AG04450 (cell line): ENCODE results near the gene COG4. TPM values are rescaled to one million over a fixed set of nuclear protein-coding genes. Genes with fewer than 3 reads are reported as not detected.
A peak's percentile ranks its signal among the peaks of the same experiment; 100 is the strongest.

Experiments
- CTCF ChIA-PET: fragments of 300-600, 350-600 bp; formaldehyde crosslinking; extraction: SDS; loops from one replicate; lab custom pipeline; 2022; ENCODE audit warnings: antibody characterized with exemption, inconsistent platforms; lab: Charles Lee
- POLR2A ChIA-PET: fragments of 350-600 bp; formaldehyde crosslinking; extraction: SDS; loops from one replicate; lab custom pipeline; 2021; ENCODE audit warnings: antibody characterized with exemption, inconsistent platforms; lab: Yijun Ruan, JAX
- DNase-seq: peaks from one replicate; pipeline ENCODE4 v3.0.0-alpha.2; 2011; ENCODE audit warnings: low read depth, low spot score
- H3K27ac ChIP-seq: one replicate; pipeline ENCODE4 v1.5.1; 2012; ENCODE audit warnings: low read depth, low read length, control low read depth
- H3K27me3 ChIP-seq: one replicate; pipeline ENCODE4 v1.6.0; 2012; ENCODE audit warnings: low read length; ENCODE audit not compliant: control insufficient read depth, insufficient read depth
- H3K4me3 ChIP-seq: 2 replicates; pipeline ENCODE4 v1.5.1; 2011; ENCODE audit warnings: mild to moderate bottlenecking, low read depth, low read length, control low read depth
- H3K9me3 ChIP-seq: 2 replicates; pipeline ENCODE4 v1.5.1; 2012; ENCODE audit warnings: low read length; ENCODE audit not compliant: control insufficient read depth, insufficient read depth
- CTCF ChIP-seq: IDR thresholded peaks from 2 replicates; pipeline ENCODE4 v1.5.1; 2011; ENCODE audit warnings: low read depth, low read length, control low read depth, inconsistent platforms
- polyA plus RNA-seq: library from polyadenylated mRNA; depleted of rRNA; stranded (reverse); fragments of >200 nt; gene quantifications from 2 replicates; pipeline ENCODE4 v1.2.3, GENCODE V29; 2011

COG4 gene
- polyA plus RNA-seq, 1 experiment: 51.8 TPM

- Histone ChIP-seq H3K9me3 (no peaks in the 10 kb centered on the region), H3K27ac (no peak overlapping the region), H3K4me3 (no peak overlapping the region; the same call in 1 of the 2 replicates), H3K27me3 (no peaks in the 10 kb centered on the region)
- ChIA-PET CTCF (interaction anchor here (0.6 kb wide), 1 partner anchor 13 kb away, joined by 3 read pairs; no protein-coding TSS in a partner anchor), POLR2A (interaction anchor here (0.6 to 3.0 kb wide), 2 partner anchors 36 to 60 kb away, joined by 3 to 31 read pairs; no protein-coding TSS in a partner anchor)
- no peak for DNase-seq
- TF ChIP-seq CTCF: no peak
Observed at GRCh38 chr16:70440009-70440692, 83.2 kb downstream of the COG4 start.

- no peaks in the 10 kb centered on the region for H3K27me3 ChIP-seq
- peak within 1 kb of the TSS; percentile 31 for H3K27ac ChIP-seq
- POLR2A ChIA-PET: interaction anchor here (0.6 to 3.0 kb wide), 4 partner anchors 11 to 116 kb away, joined by 3 to 31 read pairs (median 8); no protein-coding TSS in a partner anchor
- 0 out of 2 replicates have a peak, but pooled peaks have one; percentile 14 for TF ChIP-seq CTCF
- DNase-seq: peak; percentile 84
- CTCF ChIA-PET: interaction anchor here (0.6 to 1.2 kb wide), 3 partner anchors 14 to 332 kb away, joined by 3 read pairs; no protein-coding TSS in a partner anchor
- peak within 1 kb of the TSS; percentile 72 for H3K4me3 ChIP-seq
- no peaks in the 10 kb centered on the region for H3K9me3 ChIP-seq
Observed at GRCh38 chr16:70438969-70439862, 84.1 kb downstream of the COG4 start, which contains the start of gene ST3GAL2. TSS of gene ST3GAL2 (minus strand) at chr16:70439100. CDS start at chr16:70398530, 40,570 bp downstream.

DNA sequence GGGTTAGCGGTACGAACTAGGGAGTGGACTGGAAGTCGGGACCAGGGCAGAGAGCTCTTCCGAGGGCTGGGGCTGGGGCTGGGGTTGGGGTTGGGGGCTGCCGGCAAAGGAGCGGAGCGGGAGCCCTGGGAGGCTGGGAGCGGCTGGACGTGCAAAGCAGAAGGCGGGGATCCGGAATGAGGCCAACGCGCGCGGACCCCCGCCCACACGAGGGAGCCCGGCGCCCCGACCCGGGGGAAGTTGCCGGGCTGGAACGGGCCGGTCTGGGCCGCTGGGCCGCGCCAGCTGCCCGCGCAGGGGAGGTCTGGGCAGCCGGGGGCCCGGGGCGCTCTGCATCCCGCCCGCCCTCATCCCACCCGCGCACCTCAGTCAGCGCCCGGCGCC, 84.8 kb downstream of the COG4 start:
- DNase-seq: no peak
- no peaks in the 10 kb centered on the region for H3K27me3 ChIP-seq
- ChIA-PET POLR2A (interaction anchor here (2.4 to 3.0 kb wide), 2 partner anchors 11 to 58 kb away, joined by 12 to 31 read pairs; no protein-coding TSS in a partner anchor), CTCF (interaction anchor here (1.0 to 1.2 kb wide), 2 partner anchors 15 to 332 kb away, joined by 3 read pairs; no protein-coding TSS in a partner anchor)
- peak overlapping the region; percentile 72 for H3K4me3 ChIP-seq
- TF ChIP-seq CTCF: no peak
- H3K9me3 ChIP-seq: no peaks in the 10 kb centered on the region
- peak overlapping the region; percentile 4 for H3K27ac ChIP-seq

DNA sequence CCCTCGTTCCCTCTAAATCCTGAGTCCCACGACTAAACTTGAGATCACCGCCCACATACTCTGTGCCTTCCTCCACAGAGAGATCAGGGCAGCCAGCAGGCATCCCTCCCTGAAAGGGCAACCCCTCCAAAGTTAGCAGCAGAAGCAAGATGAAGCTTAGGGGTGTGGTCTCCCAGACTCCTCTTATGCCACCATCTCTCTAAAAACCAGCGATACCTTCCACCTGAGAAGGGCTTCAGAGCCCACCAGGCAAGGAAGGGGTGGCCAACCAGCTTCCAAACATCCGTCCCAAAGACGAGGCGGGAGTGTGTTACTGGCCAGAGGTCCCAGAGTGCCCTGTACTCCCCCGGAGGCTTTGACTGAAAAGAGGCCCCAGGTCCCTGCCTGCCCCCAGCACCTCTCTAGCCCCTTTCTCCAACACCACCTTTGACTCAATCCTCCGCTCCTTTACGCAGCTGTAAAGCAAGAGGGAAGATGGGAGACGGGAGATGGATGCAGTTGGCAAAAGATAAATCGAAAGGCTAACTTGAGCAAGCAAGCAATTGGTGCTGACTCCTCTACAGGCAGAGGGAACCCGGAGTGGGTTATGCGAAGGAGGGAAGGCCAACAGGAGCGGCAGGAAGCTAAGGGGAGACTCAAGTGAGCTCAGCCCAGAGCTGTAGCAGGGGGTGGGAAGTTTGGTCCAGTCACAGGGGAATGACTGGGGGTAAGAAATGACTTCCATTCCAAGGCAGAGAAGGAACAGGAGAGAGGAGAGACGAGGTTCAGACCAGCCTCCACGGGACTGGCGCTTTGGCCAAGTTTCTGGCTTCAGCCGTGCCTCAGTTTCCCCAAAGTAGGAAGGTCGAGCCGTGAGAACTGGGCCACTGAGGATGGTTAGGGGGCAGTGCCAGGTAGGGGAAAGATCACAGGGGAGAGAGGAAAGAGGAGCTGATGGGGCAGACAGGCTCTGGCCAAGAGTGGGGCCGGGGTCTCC, 85.5 kb downstream of the COG4 start:
- H3K9me3 ChIP-seq: no peaks in the 10 kb centered on the region
- ChIA-PET POLR2A (interaction anchor here (2.4 to 3.0 kb wide), 2 partner anchors 10 to 57 kb away, joined by 12 to 31 read pairs; no protein-coding TSS in a partner anchor), CTCF (interaction anchor here (1.0 to 1.2 kb wide), 2 partner anchors 16 to 333 kb away, joined by 3 read pairs; no protein-coding TSS in a partner anchor)
- DNase-seq: no peak
- H3K27me3 ChIP-seq: no peaks in the 10 kb centered on the region
- H3K4me3 ChIP-seq: peak overlapping the region; percentile 72
- H3K27ac ChIP-seq: peak overlapping the region; percentile 73
- TF ChIP-seq CTCF: no peak
